Peyer's patch (tissue), 4 donors: ENCODE data around the gene MAEA.

ENCODE experiments used
- POLR2A ChIP-seq, 2 donors: fragments of 450-650 bp; IDR thresholded peaks; one replicate each; pipeline ENCODE4 v1.5.1; 2017; ENCODE audit warnings: antibody characterized with exemption in 2 of 2, mild to moderate bottlenecking in 2 of 2, moderate library complexity in 2 of 2
- TF ChIP-seq, protein P1 (sequence below), 6 experiments: fragments of 450-650 bp in 4 of 6; fragments of 200-600 bp in 2 of 6; sonication (generic) in 1 of 6; IDR thresholded peaks; one replicate each; pipeline ENCODE4 v1.5.1; 2017 to 2019; ENCODE audit warnings: antibody characterized with exemption in 6 of 6, mild to moderate bottlenecking in 3 of 6, moderate library complexity in 1 of 6

DNA sequence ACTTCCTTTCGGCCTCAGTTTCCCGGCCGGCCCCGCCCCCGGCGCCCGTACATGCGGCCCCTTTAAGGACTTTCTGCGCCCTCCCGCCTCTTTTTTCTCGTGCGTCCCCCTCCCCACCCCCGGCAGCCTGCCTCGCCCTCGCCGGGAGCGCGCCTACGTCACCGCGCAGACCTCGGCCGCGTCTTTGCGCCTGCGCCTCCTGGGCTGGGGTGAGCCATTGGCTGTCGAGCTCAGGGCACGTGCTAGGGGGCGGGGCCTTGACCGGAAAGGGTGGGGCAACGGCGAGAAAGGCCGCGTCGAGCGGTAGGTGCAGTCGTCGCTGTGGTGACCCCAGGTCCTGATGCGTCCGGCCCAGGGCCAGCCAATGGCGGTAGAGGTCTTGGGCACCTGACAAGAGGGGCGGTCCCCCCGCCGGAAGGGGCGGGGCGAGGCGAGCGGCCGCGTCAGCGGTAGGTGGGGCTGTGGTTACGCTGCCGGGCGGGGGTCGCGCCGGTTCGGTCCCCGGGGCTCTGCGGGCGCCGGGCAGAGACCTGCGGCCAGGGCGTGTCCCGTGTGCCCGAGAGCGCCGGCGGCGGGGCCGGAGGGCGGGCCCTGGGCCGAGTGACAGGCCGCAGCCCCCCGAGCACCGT lies 57.2 kb downstream of the MAEA start, which contains the start of gene UVSSA:
- TF ChIP-seq, protein P1, sequence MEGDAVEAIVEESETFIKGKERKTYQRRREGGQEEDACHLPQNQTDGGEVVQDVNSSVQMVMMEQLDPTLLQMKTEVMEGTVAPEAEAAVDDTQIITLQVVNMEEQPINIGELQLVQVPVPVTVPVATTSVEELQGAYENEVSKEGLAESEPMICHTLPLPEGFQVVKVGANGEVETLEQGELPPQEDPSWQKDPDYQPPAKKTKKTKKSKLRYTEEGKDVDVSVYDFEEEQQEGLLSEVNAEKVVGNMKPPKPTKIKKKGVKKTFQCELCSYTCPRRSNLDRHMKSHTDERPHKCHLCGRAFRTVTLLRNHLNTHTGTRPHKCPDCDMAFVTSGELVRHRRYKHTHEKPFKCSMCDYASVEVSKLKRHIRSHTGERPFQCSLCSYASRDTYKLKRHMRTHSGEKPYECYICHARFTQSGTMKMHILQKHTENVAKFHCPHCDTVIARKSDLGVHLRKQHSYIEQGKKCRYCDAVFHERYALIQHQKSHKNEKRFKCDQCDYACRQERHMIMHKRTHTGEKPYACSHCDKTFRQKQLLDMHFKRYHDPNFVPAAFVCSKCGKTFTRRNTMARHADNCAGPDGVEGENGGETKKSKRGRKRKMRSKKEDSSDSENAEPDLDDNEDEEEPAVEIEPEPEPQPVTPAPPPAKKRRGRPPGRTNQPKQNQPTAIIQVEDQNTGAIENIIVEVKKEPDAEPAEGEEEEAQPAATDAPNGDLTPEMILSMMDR (IDR thresholded peaks at IDR 0.05) = peak in 2 of 6 experiments; percentile 3 to 6
- TF ChIP-seq POLR2A (IDR thresholded peaks at IDR 0.05) = peak; percentile 62 to 90
